ENCODE results near the gene CCNYL1.

CCNYL1 gene

DNA sequence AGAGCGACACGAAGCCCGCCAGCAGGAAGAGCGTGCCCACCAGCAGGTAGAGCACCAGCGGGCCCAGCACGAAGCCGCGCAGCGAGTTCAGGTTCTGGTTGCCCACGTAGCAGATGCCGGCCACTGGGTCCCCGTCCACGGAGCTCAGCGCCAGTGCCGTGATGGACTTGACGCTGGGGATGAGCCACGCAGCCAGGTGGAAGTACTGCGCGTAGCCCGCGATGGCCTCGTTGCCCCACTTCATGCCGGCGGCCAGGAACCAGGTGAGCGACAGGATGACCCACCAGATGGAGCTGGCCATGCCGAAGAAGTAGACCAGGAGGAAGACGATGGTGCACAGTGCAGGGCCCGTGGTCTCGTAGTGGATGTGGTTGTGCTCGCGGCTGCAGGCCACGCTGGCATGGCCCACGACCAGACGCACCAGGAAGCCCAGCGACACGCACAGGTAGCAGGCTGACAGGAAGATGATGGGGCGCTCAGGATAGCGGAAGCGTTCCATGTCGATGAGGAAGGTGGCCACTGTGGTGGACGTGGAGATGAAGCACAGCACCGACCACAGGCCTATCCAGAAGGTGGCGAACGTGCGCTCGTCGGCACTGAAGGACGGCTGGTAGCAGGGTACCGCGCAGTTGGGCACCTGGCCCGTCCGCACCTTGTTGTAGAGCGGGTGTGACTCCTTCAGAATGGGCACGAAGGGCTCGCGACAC, 56.2 kb downstream of the CCNYL1 start:
- DNase-seq: peak in 2 of 3 donors; percentile 34 to 52

DNA sequence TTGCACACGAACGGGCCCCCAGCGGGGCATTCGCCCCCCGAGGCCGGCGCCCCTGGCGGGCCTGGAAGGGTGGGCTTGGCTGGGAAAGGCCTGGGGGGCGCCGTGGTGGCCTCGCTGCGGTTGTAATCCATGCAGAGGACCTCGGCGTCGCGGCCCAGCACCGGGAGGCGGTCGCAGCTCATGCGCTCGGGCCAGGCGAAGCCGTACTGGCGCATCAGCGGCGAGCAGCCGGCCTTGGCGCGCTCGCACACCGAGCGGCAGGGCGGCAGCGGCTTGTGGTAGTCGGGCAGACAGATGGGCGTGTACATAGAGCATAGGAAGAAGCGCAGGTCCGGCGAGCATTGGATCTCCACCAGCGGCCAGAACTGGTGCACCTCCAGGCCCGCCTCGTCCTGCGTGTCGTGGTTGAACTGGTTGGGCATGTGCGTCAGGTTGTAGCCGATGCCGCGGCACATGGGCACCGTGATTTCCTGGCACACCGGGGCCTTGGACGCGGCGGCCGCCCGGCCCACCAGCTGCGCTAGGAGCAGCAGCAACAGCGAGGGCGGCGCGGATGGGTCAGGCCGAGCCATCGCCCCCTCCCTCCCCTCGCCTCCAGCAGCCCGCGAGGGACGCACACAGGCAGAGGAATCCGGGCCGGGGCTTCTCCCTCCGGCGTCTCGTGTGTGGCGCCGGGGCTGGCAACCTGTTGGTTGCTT, 56.9 kb downstream of the CCNYL1 start:
- DNase-seq: peak; percentile 36 to 66 (median 48)

DNA sequence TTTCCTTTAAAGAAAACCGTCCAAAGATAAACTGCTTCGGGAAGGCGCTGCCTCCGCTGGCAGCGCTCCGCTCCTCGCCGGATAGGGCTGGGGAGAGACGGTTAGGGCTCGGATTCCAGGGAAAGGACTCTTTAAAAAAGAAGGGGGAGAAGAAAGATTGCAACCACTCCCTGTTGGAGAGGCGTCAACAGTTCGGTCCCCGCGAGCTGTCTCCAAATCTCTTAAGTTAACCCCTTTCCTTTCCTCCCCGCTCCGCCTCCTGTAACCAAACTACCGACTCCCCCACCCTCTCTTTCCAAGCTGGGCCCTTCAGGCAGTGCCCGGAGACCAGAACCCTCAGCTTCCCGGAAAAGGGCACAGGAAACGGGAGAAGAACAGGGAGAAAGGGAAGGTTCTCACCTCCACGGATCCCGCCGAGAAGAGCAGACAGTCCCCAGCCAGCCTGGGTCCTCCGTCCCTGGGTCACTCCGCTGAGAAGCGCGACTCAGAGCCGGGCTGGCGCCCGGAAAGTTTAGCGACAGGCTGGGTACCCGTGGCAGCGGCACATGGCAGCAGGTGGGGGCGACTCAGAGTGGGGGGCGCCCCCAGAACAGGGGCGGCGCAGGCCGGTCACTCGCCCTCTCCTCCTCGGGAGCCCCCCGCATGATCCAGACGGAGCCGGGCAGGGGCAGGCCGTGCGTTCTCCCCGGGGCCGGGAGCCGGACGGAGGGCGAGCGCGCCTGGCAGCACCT, 57.6 kb downstream of the CCNYL1 start:
- peak; percentile 34 to 54 (median 41) for DNase-seq

DNA sequence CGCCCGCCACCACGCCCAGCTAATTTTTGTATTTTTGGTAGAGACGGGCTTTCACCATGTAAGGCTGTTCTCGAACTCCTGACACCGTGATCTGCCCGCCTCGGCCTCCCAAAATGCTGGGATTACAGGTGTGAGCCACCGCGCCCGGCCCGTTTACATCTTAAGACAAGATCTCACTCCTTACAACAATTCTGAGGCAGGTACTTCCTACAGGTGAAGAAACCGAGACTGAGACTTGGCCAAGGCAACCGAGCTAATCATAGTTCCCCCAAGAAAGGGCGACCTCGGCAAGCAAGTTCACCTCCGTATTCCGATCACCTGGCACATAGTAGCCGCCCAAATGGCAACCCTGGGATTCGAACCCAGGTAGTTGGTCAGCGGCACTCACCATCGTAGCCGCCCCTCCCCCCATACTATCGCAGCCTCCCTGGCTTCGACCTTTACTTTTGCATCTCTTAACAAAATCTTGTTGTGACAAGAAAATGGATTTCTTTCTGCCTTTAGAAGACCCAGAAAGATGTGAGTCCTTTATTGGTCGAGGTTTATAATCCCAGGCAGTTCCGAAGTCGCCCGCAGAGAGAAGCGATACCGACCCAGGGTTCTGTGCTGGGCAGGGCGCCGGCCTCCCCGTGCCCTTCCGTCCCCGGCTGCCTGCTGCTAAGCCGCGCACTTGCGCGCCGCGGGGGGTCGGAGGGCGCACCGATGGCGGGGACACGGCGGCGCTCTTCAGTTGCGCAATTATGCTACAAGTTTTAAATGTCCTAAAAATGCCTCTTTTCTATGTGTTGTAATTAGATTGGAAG, 59.4 kb downstream of the CCNYL1 start:
- DNase-seq: peak in 2 of 3 donors; percentile 24 to 50

DNA sequence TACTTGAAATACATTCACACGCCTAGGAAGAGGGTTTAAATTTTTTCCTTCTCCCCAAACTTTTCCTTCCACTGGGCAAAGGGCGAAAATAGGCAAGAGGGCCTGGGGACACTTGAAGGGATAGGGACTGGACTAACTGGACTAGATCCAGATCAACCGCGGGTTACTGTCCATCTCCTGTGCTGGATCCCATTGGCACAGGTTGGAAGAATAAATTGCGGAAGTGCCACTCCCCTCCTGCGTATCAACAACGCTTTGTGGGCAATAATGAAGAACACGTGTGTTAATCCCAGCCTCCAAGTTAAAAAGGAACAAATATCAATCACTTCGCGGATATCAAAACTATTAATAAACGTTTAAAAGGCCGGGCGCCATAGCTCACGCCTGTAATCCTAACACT, 60.0 kb downstream of the CCNYL1 start:
- DNase-seq: no peak

DNA sequence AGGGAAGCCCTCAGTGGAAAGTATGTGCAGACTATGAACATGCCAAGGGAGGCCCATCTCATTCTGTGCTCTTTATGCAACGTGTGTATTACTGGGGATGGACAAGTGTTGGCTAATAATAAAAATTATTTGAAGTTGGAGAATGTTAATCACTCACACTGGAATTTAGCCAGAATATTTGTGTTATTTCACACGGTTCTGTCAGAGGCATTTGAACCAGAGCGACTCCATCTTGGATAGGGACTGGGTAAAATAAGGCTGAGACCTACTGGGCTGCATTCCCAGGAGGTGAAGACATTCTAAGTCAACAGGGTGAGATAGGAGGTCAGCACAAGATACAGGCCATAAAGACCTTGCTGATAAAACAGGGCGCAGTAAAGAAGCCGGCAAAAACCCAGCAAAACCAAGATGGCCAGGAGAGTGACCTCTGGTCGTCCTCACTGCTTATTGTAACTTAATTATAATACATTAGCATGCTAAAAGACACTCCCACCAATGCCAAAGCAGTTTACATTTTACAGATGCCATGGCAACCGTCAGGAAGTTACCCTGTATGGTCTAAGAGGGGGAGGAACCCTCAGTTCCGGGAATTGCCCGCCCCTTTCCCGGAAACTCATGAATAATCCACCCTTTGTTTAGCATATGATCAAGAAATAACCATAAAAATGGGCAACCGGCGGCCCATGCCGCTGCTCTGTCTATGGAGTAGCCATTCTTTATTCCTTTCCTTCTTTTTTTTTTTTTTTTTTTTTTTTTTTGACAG, 60.8 kb downstream of the CCNYL1 start:
- peak; percentile 11 to 69 (median 38) for DNase-seq

DNA sequence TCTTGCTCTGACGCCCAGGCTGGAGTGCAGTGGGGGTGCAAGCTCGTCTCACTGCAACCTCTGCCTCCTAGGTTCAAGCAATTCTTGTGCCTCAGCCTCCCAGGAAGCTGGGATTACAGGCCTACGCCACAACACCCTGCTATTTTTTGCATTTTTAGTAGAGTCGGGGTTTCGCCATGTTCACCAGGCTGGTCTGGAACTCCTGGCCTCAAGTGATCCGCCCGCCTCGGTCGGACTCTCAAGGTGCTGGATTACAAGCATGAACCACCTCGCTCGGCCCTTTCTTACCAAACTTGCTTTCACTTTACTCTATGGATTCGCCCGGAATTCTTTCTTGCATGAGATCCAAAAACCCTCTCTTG, 61.4 kb downstream of the CCNYL1 start:
- DNase-seq: no peak

DNA sequence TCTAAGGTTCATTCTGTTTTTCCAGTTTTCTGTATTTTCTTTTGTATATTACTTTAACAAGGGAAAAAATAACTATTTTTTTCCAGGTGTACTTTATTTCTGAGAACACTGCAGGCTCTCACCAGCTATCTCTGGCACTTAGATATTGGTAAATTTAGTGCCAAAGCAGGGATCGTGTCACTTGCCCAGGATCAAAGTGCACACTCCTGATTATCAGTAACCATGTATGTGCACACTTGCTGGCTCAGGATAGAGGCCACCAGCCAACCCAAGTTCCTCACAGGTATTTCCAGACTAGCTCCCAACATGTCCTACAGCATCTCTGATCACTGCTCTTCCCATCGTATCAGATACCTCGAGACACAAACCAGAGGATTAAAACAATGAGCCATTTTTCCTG, 64.0 kb downstream of the CCNYL1 start:
- no peak for DNase-seq

DNA sequence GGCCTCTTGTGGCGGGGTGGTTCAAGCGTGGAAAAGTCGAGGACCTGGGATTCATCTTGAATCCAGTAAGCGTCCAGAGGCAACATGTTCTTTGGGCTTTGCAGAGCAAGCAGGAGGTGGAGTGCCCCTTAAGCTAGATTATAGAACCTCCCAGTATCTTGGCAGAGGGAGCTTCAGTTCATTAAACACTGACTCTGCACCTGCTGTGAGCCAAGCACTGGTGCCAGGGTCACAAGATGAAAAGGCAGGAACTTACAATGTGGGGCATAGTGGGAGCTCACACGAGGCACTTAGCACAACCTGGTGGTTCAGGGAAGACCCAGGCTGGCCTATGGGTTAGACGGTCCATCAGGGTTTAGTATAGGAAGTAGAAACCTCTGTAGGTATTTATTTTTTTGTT, 65.7 kb downstream of the CCNYL1 start:
- DNase-seq: no peak

DNA sequence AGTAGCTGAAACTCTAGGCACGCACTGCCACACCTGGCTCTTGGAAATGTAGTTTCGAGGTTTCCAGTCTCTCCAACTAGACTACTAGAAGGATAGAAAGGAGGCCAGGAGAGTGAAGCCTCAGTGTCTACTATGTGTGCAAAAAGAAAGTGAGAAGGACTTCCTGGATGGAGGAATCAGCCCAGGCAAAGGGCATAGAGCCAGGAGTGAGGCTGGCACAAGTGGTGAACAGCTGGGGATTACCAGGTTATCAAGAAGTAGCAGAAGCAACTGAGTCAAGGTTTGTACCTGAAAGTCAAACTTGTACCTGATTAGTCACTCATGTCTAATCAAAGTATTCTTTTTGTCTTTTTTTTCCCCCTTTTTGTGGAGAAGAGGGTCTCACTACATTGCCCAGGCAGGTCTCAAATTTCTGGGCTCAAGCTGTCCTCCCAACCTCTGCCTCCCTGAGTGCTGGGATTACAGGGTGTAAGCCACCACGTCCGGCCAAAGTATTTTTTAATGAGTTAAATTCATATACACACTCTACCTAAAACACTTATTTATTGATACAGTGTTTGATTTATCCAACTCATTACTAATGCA, 67.0 kb downstream of the CCNYL1 start:
- DNase-seq: no peak

DNA sequence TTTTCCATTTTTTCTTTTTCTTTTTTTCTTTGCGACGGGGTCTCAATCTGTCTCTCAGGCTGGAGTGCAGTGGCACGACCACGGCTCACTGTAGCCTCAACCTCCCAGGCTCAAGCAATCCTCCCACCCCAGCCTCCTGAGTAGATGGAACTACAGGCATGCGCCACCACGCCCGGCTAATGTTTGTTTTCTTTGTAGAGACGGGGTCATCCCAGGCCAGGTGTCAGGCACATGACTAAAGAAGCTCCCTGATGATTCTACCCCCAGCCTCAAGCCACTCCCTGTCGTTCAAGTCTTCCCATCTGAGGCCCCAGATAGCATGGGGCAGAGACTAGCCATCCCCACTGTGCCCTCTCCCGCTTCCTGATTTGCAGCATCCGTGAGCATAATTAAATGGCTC, 68.1 kb downstream of the CCNYL1 start:
- no peak for DNase-seq

DNA sequence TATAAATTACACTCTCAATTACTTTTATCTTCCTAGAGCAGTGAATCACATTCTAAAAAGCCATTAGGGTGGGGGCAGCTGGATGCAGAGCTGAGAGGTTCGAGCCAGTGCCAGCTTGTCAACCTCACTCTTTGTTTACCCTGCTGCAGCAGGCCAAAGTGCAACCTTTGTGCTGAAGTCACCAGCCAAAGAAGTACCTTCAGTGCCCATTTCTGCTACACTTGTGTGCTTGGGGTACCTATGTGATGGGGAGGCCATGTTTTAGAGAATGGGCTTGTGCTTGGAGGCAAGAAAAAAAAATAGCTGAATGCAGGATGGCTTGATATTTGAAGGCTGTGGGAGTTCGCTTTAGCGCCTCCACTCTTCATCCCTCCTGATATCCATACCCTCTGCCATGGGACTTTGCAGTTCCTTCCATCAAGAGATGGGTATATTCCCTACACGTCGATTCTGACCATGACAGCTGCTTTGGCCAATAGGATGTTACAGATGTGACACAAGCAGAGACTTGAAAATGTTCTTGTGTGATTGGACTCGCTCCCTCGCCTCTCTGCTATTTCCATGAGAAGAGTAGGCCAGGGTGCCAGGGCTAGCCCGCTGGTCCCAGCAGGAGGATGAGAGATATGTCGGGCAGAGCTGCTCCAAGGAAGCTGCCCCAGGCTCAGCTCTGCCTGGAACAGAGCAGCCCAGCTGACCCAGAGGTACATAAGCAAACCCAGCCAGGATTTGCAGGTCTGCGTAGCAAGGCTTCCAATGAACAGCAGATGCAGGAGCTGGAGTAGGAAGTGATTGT, 71.0 kb downstream of the CCNYL1 start:
- no peak for DNase-seq

DNA sequence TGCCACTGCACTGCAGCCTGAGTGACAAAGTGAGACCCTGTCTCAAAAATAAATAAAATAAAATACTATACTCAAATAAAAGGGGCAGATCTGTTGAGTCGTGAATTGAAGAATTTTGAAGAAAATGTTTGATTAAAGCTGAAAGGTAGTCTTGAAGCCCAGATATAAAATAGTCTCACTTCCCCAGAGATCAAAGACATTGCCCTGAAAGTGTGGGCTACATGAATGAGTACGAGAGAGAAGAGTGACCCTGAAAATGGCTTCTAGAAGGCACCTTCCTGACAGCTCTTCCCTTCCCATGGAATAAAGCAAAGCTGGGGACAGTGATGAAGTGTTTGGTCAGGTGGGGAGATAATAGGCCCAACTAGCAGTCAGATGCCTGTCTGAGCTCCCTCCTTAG, 72.1 kb downstream of the CCNYL1 start:
- DNase-seq: no peak

DNA sequence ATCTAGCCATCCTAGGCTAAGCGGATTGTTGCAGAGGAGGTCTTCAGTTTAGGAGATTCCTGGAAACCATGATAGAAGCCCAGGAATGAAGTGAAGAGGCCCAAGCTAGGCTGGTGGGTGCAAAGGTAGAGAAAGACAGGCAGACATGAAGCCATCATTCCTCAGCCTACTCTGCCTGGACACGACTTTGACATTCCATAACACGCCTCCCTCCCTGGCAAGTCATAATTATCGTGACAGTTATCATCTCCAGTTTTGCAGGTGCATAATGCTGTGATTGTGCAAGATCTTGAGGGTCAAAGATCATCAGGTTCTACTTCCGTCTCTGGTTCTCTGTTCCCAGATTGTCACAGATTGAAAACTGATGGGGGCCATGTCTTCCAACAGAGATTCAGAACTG, 73.5 kb downstream of the CCNYL1 start:
- no peak for DNase-seq

DNA sequence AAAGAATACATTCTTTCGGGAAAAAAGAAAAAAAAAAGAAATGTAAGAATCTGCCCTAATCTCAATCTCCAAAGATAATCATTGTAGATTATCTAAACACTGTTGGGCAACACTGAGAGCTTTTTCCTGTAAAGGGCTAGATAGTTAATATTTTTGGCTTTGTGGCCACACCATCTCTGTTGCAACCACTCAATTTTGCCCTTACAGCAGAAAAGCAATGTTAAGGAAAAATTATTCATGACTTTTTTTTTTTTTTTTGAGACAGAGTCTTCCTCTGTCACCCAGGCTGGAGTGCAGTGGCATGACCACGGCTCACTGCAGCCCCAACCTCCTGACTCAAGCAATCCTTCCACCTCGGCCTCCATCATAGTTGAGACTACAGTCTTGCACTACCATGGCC, 75.6 kb downstream of the CCNYL1 start:
- DNase-seq: peak; percentile 33 to 62 (median 48)

DNA sequence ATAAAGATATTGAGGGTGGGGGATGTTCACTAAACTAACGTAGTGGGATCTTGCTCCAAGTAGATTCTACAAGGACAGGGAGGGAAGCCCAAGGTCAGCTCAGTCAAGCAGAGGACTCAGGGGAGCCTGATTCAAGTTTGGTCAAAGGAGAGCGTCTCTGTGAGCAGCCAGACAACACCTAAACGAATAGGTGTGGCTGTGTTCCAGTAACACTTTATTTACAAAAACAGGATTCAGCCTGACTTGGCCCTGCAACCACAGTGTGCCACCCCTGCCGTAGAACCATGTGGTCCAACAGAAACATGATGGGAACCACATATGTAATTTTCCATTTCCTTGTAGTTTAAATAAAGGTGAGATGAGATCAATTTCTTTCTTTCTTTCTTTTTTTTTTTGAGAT, 76.4 kb downstream of the CCNYL1 start:
- no peak for DNase-seq

DNA sequence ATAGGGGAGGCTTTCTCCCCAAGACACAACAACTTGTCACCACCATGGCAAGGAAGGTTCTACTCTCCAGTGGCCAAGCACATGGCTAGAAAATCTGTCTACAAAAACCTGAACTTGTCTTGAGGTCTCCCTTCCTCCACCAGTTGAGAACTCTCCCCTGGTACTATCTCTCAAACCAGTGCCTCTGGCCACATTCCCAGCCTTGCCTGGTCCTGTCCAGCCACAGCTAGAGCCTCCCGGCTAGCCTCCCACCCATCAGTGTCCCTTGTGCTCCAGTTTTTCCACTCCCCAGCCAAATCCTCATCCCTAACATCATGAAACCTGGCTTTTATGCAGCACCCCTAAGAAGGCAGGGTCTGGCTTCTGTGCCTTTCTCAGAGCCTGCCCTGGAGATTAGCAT, 79.5 kb downstream of the CCNYL1 start:
- no peak for DNase-seq

DNA sequence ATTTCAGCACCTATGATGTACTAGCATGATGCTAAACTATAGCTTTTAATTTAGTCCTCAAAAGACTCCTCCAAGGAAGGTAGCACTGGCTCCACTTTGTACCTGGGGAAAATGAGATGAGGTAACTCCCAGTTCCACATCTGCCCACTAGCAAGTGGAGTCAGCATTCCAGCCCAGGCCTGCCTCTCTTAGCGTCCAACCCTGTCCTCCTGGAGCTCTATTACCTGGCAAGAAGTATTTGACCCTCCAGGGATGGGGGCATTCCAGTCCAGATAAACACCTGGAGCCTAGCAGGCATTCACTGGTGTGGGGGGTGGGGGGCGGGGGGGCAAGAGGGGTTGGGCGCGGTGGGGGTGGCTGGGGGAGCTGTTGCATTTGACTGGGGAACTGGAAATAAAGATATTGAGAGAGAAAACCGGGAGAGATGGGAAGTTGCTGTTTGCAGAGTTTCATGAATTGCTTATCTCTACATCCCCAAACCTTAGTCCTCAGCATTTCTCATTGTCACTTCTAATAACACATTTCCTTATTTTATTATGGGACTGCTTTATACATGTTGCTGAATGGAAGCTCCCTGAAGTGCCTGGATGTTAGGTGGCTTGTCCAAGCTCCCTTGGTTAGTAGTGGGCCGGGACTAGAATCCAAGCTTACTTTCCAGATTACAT, 80.3 kb downstream of the CCNYL1 start:
- peak in 1 of 3 donors; percentile 18 for DNase-seq

DNA sequence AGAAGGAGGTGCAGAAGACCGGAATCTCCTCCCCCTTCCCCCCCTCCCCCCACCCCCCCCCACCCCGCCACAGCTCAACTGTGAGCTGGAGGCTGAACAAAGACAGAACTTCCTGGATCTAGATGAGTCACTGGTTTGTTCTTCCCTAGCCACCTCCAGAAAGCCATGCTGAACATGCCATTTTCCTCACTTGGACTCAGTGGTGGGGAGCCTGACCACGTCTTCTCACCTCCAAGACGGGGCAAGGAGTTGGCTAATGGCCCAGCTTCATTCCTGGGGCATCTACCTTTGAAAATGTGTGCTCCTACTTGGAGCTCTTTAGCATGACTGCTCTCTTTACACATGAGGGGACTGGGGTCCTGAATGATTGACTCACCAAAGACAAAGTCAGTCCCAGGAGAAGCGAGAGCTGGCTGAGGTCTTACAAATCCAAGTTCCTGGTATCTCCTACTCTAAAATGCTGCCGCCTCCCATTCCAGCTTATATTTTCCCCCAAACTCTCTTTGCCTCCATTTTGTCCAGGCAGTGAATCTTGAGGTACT, 80.9 kb downstream of the CCNYL1 start:
- DNase-seq: peak; percentile 68 to 80 (median 78)

Measured in suppressor macrophage treated with lipopolysaccharide for 1 hour (primary cell).